Measurements from ENCODE around the gene EGLN1.

DNA sequence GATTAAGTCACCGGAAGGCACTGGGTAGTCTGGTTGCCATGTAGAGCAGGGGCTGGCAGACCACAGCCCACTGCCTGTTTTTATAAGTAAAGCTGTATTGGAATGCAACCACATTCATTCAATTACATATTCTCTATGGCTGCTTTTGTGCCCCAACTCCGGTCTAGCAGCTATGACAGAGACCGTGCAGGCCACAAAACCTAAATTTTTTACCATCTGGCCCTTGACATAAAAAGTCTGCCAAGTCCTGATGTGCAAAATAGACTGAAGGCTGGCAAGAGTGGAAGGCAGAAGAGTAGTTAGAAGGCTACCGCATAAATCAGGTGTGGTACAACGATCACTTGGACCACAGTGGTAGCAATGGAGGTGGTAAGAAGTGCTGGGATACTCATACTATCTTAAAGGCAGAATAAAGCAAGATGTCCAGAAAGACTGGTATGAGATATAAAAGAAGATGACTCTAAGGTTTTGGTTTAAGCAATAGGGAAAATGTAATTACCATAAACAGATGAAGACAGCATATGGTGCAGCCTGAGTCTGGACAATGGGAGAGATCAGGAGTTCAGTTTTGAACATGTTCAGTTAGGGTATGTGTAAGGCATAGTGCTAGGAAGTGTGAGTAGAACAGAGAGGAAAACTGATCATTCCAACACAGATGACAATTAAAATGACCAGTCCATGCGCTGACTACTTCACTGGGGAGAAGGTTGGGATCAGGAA, 37.2 kb downstream of the EGLN1 start:
- TF ChIP-seq, protein P1, sequence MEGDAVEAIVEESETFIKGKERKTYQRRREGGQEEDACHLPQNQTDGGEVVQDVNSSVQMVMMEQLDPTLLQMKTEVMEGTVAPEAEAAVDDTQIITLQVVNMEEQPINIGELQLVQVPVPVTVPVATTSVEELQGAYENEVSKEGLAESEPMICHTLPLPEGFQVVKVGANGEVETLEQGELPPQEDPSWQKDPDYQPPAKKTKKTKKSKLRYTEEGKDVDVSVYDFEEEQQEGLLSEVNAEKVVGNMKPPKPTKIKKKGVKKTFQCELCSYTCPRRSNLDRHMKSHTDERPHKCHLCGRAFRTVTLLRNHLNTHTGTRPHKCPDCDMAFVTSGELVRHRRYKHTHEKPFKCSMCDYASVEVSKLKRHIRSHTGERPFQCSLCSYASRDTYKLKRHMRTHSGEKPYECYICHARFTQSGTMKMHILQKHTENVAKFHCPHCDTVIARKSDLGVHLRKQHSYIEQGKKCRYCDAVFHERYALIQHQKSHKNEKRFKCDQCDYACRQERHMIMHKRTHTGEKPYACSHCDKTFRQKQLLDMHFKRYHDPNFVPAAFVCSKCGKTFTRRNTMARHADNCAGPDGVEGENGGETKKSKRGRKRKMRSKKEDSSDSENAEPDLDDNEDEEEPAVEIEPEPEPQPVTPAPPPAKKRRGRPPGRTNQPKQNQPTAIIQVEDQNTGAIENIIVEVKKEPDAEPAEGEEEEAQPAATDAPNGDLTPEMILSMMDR (IDR thresholded peaks at IDR 0.05): no peak
- TF ChIP-seq, protein P2, sequence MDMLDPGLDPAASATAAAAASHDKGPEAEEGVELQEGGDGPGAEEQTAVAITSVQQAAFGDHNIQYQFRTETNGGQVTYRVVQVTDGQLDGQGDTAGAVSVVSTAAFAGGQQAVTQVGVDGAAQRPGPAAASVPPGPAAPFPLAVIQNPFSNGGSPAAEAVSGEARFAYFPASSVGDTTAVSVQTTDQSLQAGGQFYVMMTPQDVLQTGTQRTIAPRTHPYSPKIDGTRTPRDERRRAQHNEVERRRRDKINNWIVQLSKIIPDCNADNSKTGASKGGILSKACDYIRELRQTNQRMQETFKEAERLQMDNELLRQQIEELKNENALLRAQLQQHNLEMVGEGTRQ (IDR thresholded peaks at IDR 0.05): no peak
- no peak for TF ChIP-seq FOSL2 (IDR thresholded peaks at IDR 0.05)
- no peak for TF ChIP-seq FOSL2 (CRISPR knock-in tag; IDR thresholded peaks at IDR 0.05)
- no peak for TF ChIP-seq POLR2A (IDR thresholded peaks at IDR 0.05; ENCODE audit: low read length)
- no peak for TF ChIP-seq CBX8 (IDR thresholded peaks at IDR 0.05)
- no peak for TF ChIP-seq KDM5A (IDR thresholded peaks at IDR 0.05)
- no peak for TF ChIP-seq RCOR1 (IDR thresholded peaks at IDR 0.05; ENCODE audit: low read depth, low read length)
- no peak for TF ChIP-seq ZSCAN20 (CRISPR knock-in tag; IDR thresholded peaks at IDR 0.05)
- TF ChIP-seq GATA3 (IDR thresholded peaks at IDR 0.05; ENCODE audit: borderline replicate concordance): no peak

Data from A549 (cell line).